HG03469 (cell line): ENCODE data around the gene HSPB6.
"Not testable (repeated sequence)": the region's sequence is repeated elsewhere in the genome, so short reads cannot be mapped to it uniquely, and the experiment has no call there.

ENCODE experiments used
- ATAC-seq: cut with Tn5 transposase; IDR thresholded peaks from one replicate; pipeline ENCODE4 v1.9.1; 2021; ENCODE audit warnings: mild to moderate bottlenecking, moderate library complexity, moderate number of reproducible peaks; ENCODE audit not compliant: unreplicated experiment

HSPB6 gene, protein sequence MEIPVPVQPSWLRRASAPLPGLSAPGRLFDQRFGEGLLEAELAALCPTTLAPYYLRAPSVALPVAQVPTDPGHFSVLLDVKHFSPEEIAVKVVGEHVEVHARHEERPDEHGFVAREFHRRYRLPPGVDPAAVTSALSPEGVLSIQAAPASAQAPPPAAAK

DNA sequence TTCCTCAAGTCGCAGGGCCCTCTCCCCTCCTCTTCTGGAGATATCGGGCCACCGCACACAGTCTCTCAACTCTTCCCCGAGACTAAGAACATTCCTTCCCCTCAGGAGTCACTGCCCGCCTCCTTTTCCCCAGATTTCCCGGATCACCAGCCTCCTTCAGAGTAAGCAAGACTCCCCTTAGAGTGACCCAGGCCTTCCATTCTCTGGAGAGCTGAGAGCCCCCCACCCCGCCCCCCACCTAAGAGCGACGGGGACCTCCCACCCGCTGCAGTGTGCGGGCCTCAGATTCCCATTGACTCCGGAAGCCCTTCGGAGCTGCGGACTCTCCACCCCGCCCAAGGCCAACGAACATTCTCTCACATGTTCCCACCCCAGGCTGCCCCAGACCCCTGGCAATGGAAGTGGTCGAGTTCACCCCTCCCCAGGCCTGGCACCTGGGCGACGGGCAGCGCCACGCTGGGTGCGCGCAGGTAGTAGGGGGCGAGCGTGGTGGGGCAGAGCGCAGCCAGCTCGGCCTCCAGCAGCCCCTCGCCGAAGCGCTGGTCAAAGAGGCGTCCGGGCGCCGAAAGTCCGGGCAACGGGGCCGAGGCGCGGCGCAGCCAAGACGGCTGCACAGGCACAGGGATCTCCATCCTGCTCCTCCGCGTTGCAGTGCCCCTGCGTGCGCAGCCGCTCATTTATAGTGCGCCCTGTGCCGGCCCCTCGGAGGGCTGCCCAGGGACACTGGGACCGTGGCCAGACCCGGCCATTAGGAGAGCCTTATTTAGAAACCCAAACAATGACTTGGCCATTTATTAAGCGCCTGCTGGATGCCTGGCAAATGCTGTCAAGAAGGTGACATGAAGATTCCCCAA lies at the start of gene HSPB6:
Gene HSPB6 (minus strand): TSS at position 653 of the 854 bp plus-strand sequence. CDS start 21 bp downstream, at position 632.
- ATAC-seq, result no peak

DNA sequence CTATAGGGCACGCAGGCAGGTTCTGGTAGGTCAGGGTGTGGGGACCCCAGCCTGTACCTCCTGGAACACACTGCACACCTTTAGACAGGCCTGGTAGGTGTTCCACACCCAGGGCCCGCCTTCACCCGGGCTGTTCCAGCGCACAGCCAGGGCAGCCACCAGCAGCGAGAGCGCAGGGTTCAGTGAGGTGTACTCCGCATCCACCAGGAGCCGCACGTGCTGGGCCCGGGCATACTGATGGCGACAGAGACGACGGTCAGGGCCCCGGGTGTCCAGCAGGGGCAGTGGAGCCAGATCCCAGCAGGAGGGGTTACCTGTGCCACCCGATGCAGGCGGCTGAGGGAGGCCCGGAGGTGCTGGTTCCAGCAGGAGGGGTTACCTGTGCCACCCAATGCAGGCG lies 49.8 kb upstream of the HSPB6 start:
- no peak for ATAC-seq

DNA sequence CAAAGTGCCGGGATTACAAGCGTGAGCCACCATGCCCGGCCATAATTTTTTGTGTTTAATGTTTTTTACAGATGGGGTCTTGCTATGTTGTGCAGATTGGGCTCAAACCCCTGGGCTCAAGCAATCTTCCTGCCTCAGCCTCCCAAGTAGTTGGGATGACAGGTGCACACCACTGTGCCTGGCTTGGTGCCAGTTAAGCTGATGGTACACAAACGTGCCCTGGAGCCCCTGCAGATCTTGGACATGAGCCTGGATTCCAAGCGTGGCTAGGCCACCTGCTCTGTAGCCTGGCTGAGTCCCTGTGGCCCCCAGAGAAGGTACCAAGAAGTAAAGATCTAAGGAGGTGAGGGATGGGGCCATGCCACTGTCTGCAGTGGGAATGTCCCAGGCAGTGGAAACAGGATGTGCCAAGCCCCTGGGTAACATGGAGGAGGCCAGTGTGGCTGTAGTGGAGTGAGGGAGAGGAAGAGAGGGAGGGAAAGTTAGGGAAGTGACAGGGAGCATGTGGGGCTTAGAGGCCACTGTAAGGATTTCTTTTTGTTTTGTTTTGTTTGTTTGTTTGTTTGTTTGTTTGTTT lies 48.8 kb upstream of the HSPB6 start:
- ATAC-seq, result no peak

DNA sequence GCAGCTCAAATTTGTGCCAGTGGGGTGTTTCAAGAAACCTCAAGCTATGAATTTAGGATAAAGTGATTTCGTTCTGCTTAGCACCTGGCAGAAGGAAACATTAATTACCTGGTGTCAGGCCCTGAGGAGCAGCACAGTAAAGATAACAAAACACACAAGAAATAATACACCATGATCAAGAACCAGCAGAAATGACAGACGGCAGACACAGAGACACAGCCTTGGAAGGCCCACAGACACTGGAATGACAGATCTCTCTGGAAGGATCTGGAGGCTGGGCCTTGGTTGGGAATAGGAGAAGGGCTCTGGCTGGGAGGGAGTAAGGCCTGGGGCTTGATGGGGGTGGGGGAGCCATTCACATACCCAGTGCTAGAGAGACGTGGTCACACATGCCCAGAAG lies 45.0 kb upstream of the HSPB6 start:
- ATAC-seq, result no peak

DNA sequence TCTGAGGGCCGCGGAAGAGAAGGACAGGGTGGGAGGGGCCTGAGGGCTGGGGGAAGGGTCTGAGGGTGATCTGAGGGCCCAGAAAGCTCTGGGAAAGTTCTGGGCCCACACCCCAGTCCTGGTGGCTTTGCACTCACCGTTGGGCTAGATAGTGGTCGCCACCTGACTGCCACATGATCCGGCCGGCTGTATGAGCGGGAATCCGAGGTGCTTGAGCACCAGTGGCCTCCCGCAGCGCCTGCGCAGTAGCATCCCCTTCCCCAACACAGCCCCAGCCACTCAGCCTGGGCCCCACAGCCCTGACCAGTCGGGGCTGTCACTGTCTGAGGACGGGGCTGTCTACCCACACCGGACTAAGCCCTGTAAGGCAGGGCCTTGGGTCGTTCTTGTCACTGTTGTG lies 40.8 kb upstream of the HSPB6 start:
- no peak for ATAC-seq

DNA sequence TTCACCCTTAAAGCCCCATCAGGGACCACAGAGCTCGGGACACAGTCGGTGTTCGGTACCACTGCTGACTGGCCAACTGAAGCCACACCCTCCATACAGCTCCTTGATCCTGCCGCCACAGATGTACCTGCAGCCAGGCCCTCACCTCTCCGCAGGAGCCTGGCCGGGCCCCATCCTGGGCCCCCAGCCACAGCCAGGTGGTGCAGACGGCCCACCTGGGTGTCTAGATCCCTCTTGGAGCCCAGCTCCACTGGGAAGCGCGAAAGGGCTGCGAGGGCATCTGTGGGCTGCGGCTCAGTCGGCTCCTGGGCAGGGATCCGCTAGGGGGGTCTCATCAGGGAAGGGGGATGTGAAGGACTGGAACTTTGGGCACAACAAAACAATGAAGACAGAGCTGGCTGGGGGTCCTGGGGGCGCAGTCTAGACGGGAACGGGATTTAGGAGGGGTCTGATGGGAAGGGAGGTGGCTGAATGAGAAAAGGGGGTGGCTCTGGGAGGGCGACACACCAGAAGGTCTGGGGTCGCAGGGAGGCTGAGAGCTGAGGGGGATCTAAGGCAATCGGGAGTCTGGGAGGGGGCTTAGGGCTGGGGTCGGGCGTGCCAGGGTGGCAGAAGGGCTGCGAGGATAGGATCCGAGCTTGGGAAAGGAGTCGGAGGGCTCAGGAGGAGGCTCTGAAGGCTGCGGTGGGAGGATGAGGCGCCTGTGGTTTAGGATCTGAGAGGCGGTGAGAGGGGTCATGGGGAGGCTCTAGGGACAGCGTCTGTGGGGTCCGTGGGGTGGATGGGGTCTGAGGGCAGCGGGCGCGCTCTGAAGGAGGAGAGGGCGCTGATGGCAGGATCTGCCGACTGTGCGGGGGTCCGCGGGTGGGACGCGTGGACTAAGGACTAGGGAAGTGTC lies 40.1 kb upstream of the HSPB6 start:
- no peak for ATAC-seq

DNA sequence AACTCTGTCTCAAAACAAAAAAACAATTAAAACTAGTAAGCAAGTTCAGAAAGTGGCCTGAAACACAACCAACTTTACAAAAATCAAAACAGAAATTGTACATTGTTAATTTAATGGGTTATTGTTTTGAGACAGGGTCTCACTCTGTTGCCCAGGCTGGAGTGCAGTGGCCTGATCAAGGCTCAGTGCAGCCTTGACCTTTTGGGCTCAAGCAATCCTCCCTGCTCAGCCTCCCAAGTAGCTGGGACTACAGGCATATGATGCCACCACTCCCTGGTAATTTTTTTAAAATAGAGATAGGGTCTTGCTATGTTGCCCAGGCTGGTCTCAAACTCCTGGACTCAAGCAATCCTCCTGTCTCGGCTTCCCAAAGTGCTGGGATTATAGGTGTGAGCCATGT lies 38.7 kb upstream of the HSPB6 start:
- ATAC-seq, result not testable (repeated sequence)

DNA sequence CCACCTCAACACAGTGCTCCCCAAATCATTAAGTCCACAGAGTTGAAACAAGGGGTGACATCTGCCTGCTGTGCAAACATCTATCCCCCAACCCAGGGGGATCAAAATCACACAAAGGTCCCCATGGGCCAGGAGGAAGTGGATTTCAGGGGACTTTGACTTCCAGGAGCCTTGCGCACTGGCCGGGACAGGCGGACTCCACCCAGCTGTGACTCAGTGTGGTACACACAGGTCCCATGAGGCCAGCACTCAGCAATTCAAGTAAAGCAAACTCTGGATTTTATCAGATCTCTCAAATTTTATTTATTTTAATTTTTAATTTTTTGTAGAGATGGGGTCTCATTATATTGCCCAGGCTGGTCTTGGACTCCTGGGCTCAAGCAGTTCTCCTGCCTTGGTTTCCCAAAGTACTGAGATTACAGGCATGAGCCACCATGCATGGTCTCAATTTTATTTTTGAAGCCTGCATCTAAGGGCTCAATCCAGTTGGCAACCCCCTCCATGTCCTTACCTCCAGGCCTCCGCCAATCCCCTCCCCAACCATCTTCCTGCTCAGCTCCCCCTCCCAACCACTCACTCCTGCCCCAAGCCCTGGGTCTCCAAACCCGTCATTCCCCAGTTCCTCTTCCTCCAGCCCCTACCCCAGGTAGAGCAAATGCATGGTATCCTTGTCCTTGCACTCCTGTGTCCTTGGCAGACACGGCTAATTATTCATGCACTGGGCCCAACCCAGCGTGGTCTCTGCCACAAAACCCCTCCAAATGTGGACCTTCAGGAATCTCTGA lies 36.7 kb upstream of the HSPB6 start:
- no peak for ATAC-seq

DNA sequence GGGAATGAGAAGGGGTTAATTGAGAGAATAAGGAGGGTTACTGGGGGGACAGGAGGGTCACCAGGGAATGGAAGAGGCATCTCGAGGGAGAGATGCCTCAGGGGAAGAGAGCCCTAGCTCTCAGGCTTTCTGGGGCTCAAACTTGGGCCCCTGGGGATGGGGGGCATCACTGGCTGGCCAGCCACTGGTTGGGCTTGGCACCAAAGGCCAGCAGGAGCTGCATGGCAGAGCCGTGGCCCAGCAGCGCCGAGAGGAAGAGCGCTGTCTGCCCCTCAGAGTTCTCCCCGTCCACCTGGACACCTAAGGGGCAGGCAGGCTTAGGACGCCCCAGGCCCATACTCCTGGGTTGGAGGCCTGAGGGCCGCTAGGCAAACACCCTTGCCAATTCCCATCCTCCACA lies 36.1 kb upstream of the HSPB6 start:
- no peak for ATAC-seq

DNA sequence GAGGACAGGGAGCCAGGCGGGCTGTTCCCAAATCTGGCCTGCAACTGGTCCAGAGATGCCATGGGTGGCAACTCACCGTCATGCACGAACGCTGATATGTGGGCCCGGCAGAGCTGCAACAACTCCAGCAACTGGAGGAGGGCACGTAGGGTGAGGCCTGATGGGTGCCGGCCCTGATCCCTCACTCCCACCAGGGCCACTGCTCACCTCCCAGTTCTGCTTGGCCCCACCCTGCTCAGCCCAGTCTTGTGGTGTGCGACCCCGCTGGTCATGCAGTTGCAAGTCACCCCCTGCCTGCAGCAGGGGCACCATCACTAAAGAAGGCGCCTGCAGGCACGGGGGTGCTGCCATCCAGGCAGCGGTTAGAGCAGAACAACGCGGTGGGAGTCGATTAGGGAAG lies 35.5 kb upstream of the HSPB6 start:
- ATAC-seq, result no peak

DNA sequence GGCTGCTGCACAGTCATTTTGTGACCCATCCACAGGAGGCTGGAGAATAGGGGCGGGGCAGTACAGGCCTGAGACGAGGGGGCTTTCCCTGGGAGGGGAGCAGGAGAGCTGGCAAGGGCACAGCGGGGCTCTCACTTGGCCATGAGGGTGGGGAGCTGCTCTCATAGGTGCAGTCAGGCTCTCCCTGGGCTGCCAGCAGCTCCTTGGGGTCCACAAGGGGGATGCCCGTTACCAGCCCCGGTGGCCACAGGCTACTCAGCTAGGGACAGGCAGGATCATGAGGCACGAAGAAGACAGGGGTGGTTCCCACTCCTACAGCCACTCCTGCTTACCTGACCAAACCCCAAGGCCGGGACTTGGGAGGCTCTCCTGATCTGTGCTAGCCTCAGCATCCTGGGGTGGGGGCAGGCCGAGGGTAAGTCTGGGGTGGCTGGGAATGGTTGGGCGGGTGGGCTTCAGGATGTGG lies 35.0 kb upstream of the HSPB6 start:
- no peak for ATAC-seq

DNA sequence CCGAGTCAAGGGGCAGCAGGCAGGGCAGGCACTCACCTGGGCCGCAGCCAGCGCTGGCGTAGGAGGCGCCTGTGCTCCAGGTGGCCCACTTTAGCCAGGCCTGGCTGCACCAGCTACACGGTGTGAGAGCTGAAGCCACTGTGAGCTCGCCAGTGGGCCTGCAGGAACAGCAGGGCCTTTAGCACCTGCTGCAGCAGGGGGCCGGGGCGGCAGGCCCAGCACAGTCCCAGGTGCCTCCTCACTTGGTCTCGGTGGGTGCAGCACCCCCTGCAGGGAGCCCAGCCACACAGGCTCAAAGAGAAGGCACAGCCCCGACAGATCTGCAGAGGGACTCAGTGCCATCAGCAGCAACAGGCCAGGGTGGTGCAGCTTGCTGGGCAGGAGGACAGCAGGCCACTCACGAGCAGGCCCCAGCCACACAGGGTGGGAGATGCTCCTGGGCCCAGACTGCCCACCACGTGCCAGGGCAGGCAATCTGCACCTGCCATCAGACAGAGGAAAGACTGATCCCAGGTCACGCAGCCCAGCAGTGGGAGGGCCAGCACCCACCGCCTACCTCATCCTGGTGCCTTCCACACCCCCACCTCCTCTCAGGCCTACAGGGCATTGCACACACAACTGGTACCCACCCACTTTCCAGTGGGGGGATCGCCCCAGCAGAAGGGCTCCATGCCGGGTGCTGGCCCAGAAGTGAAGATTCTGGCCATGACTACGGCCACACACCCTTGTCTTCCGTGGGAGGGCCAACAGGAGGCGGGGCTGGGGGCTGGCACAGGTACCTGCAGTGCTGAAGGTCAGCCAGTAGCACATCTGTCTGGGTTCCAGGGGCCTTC lies 34.4 kb upstream of the HSPB6 start:
- no peak for ATAC-seq

DNA sequence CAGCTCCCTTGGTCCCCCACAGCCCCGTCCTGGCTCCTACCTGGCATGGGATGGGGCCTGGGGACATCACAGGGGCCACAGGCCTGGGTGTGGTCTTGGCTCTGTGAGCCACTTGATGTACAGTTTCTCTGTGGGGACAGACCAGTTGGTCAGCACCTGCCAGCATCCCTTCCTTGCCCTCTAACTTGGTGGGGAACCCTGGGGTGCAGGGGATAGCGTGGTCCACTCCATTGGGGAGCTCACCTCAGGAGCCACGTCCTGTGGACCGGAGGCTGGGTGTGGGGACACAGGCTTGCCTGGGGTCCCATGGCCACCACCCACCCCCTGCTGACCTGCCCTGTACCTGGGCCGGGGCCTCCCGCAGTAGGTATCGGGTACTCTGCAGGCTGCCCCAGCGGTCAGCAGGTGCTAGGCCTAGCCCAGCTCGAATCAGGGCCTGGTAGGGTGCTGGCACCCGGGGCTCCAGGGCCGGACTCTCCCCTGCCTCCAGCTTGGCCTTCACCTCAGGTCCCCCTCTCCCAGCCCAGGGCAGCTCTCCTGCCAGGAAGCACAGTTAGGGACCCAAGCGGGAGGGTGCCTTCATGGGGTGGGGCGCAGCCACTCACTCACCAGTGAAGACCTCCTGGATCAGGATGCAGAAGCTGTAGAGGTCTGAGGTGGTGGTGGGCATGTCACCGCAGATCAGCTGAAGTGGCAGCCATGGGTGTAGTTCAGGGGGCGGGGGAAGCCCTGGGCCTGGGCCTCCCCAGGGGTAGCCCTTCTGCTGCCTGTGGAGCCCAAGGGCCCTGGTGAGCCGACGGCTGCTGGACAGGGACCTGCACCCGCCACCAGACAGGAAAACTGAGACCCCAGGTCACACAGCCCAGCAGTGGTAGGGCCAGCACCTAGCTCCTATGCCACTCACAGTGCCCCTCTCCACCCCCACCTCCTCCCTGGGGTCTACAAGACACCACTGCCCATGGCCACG lies 33.4 kb upstream of the HSPB6 start:
- ATAC-seq, result no peak

DNA sequence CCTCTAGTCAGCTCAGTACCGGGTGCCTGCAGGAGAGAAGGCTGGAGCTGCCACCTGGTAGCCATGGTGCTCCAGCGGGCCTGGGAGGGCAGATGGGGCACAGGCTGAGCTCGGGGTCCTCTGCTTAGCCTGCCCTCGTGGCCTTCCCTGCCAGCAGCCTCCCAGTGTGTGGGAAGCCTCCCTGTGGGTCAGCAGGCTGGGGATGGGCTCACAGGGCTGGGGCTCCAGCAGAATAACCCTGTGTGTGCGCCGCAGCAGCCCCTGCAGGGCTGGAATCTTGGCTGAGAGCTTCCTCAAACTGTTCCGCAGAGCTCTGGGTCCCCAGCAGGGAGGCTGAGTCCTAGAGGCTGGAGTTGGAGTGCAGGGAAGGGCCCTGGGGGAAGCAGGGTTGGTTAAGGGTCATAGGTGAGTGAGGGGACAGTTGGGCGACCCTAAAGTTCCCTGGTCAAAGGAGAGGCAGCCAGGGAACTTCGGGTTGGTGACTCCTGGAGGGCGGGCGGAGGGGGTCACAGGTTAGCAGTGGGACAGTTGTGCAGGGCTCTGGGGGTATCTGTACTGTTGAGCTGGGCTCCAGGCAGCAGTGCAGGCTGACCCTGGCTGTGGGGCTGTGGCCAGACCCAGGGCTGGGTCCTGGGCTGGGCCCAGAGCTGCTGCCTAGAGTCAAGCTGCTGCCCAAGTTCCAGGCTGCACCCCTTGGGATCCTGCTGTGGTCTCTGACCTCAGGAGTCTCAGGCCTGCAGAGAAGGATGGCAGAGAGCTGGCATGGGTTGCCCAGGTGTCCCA lies 32.6 kb upstream of the HSPB6 start:
- no peak for ATAC-seq

DNA sequence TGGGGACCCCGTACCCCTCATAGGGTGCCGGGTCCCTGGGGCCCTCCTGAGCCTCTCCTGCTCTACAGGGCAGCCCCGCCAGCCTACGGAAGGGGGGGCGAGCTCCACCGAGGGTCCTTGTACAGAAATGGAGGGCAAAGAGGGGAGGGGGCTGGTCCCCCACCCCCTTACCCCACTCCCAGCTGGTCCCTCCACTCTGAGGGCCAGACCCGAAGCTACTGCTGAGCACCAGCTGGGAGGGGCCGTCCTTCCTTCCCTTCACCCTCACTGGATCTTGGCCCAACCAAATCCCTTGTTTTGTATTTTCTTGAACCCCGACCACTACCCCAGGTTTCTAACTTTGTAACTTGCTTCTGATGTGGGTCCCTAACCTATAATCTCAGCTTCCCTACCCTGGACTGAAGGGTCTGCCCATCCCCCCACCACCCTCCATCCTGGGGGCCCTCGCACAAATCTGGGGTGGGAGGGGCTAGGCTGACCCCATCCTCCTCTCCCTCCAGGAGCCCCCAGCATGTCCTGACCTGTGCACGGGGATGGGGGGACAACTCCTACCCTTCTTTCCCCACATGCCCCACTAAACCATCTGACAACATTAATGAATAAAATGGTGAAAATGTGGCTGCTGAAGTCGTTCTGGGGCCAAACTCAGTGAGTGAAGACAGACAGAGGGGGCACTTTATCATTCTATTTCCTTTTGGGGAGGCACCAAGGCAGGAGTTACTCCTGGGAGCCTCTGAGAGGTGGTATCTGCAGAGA lies 31.6 kb upstream of the HSPB6 start:
- no peak for ATAC-seq

DNA sequence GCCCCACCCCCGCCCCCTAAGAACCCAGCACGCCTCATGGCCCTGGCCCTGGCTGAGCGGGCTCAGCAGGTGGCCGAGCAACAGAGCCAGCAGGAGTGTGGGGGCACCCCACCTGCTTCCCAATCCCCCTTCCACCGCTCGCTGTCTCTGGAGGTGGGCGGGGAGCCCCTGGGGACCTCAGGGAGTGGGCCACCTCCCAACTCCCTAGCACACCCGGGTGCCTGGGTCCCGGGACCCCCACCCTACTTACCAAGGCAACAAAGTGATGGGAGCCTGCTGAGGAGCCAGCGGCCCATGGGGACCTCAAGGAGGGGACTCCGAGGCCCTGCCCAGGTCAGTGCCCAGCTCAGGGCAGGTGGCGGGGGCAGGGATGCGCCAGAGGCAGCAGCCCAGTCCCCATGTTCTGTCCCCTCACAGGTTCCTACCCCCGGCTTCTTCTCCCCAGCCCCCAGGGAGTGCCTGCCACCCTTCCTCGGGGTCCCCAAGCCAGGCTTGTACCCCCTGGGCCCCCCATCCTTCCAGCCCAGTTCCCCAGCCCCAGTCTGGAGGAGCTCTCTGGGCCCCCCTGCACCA lies 30.5 kb upstream of the HSPB6 start:
- ATAC-seq, result no peak
